22Rv1 (cell line): ENCODE measurements around the gene RSAD2.

Source experiments
- CTCF ChIP-seq: fragments of 450-650 bp; IDR thresholded peaks from 2 replicates; pipeline ENCODE4 v1.5.1; 2017; ENCODE audit warnings: mild to moderate bottlenecking
- ZFX ChIP-seq: fragments of 450-650 bp; IDR thresholded peaks from 2 replicates; pipeline ENCODE4 v1.6.1; 2017; ENCODE audit warnings: antibody characterized with exemption, borderline replicate concordance

GRCh38 chr2:6845903-6846302, 31.7 kb upstream of the RSAD2 start:
- peak; percentile 26; the same call in 1 of the 2 replicates for TF ChIP-seq CTCF
- TF ChIP-seq ZFX = no peak
